ENCODE results near the gene PIGH.

The PIGH gene

DNA sequence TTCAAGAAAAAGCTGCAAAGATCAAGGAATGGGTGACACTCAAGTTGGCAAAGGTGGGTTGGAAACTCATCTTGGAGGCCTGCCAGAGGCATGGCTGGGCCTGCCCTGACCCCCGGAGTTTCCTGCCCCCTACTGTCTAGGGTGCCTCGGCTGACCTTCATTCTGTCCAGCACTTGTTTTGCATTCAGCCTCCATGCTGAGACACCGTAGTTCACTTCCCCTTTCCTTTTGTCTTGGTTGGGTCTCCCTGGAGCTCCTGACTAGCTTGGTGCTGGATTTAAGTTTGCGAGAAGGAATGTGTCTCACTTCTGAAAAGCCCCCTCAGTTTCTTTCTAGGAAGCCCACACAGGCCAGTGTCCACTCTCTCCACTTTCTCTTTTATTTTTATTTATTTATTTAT lies 40.4 kb downstream of the PIGH start:
- ChIA-PET CTCF (interaction anchor here (9.4 kb wide), 1 partner anchor 12 kb away, joined by 91 read pairs; no protein-coding TSS in a partner anchor), POLR2A (no interaction called here)
- TF ChIP-seq, protein P1, sequence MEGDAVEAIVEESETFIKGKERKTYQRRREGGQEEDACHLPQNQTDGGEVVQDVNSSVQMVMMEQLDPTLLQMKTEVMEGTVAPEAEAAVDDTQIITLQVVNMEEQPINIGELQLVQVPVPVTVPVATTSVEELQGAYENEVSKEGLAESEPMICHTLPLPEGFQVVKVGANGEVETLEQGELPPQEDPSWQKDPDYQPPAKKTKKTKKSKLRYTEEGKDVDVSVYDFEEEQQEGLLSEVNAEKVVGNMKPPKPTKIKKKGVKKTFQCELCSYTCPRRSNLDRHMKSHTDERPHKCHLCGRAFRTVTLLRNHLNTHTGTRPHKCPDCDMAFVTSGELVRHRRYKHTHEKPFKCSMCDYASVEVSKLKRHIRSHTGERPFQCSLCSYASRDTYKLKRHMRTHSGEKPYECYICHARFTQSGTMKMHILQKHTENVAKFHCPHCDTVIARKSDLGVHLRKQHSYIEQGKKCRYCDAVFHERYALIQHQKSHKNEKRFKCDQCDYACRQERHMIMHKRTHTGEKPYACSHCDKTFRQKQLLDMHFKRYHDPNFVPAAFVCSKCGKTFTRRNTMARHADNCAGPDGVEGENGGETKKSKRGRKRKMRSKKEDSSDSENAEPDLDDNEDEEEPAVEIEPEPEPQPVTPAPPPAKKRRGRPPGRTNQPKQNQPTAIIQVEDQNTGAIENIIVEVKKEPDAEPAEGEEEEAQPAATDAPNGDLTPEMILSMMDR (IDR thresholded peaks at IDR 0.05; ENCODE audit: insufficient read depth, low read length, missing control alignments): no peak
- H3K4me3 ChIP-seq (ENCODE audit: low read depth, low read length): no peak overlapping the region
- no peak for DNase-seq (ENCODE audit: low read depth, low spot score)

- ChIA-PET POLR2A (no interaction called here), CTCF (interaction anchor here (0.6 to 9.4 kb wide), 6 partner anchors 10 to 412 kb away, joined by 3 to 91 read pairs (median 8); no protein-coding TSS in a partner anchor)
- TF ChIP-seq, protein P1 (IDR thresholded peaks at IDR 0.05; ENCODE audit: insufficient read depth, low read length, missing control alignments): no peak
- DNase-seq (ENCODE audit: low read depth, low spot score): no peak
- H3K4me3 ChIP-seq (ENCODE audit: low read depth, low read length): no peak overlapping the region
These were observed 42.4 kb downstream of the PIGH start for GRCh38 chr14:67557656-67558055.

GRCh38 chr14:67557118-67557517 lies 43.0 kb downstream of the PIGH start:
- ChIA-PET POLR2A (no interaction called here), CTCF (interaction anchor here (0.6 to 9.4 kb wide), 7 partner anchors 10 to 412 kb away, joined by 3 to 91 read pairs (median 7); no protein-coding TSS in a partner anchor)
- no peak for DNase-seq (ENCODE audit: low read depth, low spot score)
- TF ChIP-seq, protein P1 (IDR thresholded peaks at IDR 0.05; ENCODE audit: insufficient read depth, low read length, missing control alignments): no peak
- no peak overlapping the region for H3K4me3 ChIP-seq (ENCODE audit: low read depth, low read length)

GRCh38 chr14:67556671-67557070 lies 43.4 kb downstream of the PIGH start:
- POLR2A ChIA-PET: no interaction called here
- CTCF ChIA-PET: interaction anchor here (0.8 to 9.4 kb wide), 7 partner anchors 11 to 130 kb away, joined by 3 to 91 read pairs (median 5); partner anchors contain the start of gene PIGH
- H3K4me3 ChIP-seq (ENCODE audit: low read depth, low read length): no peak overlapping the region
- TF ChIP-seq, protein P1 (IDR thresholded peaks at IDR 0.05; ENCODE audit: insufficient read depth, low read length, missing control alignments): no peak
- no peak for DNase-seq (ENCODE audit: low read depth, low spot score)

GRCh38 chr14:67555518-67556090 lies 44.5 kb downstream of the PIGH start:
- no peak overlapping the region for H3K4me3 ChIP-seq (ENCODE audit: low read depth, low read length)
- CTCF ChIA-PET: interaction anchor here (0.7 to 9.4 kb wide), 6 partner anchors 9 to 129 kb away, joined by 3 to 91 read pairs (median 6); partner anchors contain the start of gene PIGH
- POLR2A ChIA-PET: no interaction called here
- TF ChIP-seq, protein P1 (IDR thresholded peaks at IDR 0.05; ENCODE audit: insufficient read depth, low read length, missing control alignments): no peak
- DNase-seq (ENCODE audit: low read depth, low spot score): no peak

GRCh38 chr14:67554341-67554740 lies 45.7 kb downstream of the PIGH start:
- ChIA-PET POLR2A (no interaction called here), CTCF (interaction anchor here (0.7 to 9.4 kb wide), 5 partner anchors 17 to 127 kb away, joined by 3 to 91 read pairs (median 6); no protein-coding TSS in a partner anchor)
- no peak overlapping the region for H3K4me3 ChIP-seq (ENCODE audit: low read depth, low read length)
- TF ChIP-seq, protein P1 (IDR thresholded peaks at IDR 0.05; ENCODE audit: insufficient read depth, low read length, missing control alignments): no peak
- DNase-seq (ENCODE audit: low read depth, low spot score): no peak
